HG03139 (cell line): ENCODE data around the gene EMD.

Source experiments
- ATAC-seq: cut with Tn5 transposase; IDR thresholded peaks from one replicate; pipeline ENCODE4 v1.9.1; 2021; ENCODE audit not compliant: unreplicated experiment

Gene EMD

GRCh38 chrX:154412468-154412867 lies 33.4 kb downstream of the EMD start:
- ATAC-seq, result no peak

DNA sequence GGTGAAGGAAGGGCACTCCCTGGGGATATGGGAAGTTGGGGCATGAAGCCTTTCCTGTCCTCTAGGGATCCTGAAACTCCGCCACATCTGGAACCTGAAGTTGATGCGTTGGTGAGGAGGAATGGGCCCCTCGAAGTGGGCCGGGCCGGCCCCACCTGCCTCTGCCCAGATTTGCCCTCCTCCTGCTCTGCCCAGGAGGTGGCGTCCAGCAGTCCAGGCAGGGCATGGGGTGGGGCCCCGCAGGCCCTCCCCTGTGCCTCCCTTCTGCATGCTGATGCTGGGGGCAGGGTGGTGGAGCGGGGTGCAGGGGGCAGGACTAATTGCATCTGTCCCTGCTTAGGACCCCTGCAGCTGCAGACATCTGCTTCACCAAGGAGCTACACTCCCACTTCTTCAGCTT lies 34.0 kb downstream of the EMD start:
- ATAC-seq, result no peak

GRCh38 chrX:154417157-154417556 lies 38.1 kb downstream of the EMD start:
- no peak for ATAC-seq

DNA sequence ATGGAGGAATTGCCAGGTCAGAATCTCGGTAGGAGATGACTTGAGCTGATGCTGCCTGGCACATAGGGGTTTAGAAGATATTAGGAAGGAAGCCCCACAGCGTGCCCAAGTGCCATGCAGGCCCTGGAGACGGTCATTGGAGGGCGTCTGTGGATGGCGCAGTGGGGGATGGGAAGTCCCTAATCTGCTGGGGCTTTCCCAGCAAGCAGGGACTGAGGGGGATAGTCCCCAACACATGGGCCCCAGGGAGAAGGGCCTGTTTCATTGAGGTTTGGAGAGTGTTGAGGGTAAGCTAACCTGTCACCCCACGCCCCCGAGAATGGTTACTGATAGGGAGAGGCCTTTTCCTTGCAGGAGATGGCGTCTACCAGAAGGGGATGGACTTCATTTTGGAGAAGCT lies 40.1 kb downstream of the EMD start:
- no peak for ATAC-seq

GRCh38 chrX:154419688-154420401 lies 40.8 kb downstream of the EMD start:
- no peak for ATAC-seq

DNA sequence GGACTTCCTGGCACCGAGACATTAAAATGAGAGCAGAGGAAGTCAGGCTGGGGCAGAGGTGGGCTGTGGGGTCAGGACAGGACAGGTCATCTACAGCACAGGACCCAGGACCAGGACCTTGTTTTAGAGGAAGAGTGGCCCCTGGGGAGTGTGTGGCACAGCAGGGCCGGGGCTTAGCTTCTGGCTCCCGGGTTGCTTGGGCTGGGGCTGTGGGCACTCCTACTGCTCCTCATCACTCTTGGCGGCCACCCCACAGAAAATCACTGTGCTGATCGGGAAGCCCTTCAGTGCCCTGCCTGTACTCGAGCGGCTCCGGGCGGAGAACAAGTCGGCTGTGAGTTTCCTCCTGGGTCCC lies 41.3 kb downstream of the EMD start:
- no peak for ATAC-seq

DNA sequence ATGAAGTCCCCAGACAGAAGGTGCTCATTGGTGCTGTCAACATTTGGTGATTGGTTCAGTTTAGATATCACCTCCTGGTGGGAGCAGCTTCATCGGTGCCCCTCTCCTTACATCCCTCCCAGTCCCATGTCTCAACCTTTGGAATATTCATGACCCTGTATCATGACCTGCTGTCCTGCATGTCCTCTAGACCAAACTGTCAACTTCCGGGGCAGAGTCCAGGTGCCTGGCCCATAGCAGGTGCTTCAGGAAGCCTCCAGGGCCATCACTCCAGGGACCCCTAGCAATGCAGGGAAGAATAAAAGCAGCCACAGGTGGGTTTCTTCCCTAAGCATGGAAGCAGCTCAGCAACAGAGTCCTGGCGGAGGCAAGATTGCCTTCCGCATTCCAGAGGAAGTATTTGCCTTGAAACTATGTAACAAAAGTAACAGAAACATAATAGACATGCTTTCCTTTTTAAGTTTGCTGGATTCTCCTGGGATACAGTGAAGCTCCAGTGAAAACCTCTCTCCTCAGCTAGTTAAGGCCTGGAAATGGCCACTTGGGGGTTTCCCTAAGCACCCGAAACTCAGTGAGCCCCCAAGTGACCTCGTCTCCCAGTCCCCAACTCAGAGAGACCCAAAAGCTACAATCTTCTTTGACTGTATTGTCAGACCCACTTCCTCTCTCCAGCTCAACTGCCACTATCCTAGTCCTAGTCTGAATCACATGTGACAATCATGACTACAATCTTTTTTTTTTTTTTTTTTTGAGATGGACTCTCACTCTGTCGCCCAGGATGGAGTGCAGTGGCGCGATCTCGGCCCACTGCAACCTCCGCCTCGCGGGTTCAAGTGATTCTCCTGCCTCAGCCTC lies 48.0 kb downstream of the EMD start:
- no peak for ATAC-seq

DNA sequence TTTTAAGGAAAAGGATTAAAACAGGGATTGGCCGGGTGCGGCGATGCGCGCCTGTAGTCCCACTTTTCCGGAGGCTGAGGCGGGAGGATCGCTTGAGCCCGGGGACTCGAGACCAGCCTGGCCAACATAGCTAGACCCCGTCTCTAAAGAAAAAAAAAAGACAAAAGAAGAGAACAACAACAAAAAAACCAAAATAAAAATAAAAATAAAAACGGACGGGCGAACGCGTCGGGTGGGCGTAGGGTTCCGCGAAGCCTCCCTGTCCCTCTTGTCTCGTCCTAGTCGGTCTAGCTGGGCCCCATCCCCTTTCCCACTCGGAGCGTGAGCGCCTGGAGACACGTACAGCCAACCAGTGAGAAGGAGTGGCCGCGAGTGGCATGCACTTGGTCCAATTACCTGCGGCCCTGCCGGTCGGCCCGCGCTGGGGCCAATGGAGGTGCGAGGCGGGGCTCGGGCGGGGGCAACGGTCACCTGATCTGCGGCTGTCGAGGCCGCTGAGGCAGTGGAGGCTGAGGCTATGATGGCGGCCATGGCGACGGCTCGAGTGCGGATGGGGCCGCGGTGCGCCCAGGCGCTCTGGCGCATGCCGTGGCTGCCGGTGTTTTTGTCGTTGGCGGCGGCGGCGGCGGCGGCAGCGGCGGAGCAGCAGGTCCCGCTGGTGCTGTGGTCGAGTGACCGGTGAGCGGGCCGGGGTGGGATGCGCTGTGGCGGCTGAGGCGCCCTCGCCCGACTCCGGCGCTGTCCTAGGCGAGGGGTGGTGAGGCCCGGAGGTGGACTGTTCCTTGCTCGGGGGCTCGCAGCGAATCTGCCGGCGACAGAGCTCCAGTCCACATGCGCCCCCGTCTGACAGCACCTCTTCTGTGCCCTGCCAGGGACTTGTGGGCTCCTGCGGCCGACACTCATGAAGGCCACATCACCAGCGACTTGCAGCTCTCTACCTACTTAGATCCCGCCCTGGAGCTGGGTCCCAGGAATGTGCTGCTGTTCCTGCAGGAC lies 49.4 kb downstream of the EMD start, which contains the start of gene ATP6AP1:
ATP6AP1 (plus strand) TSS at position 502 of the 996 bp plus-strand sequence; CDS start at position 518, 16 bp downstream.
- ATAC-seq, result peak; percentile 95

DNA sequence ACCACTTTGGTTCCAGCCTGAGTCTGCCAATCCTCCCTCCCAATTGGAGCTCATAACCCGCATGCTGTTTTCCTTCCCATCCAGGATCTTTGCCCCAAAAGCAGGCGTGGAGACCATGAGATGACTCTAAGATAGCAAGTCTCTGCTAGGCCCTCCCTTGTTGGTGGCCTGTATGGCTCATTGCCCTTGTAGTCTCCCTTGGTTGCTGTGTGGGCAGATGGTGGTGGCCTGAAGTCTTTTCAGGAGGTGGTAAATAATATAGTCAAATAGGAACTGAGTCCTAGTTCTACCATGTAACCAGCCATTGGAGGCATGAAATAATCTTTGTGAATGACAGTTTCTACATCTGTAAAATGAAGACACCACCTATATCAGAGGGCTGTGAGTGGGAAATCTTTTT lies 50.6 kb downstream of the EMD start:
- no peak for ATAC-seq

DNA sequence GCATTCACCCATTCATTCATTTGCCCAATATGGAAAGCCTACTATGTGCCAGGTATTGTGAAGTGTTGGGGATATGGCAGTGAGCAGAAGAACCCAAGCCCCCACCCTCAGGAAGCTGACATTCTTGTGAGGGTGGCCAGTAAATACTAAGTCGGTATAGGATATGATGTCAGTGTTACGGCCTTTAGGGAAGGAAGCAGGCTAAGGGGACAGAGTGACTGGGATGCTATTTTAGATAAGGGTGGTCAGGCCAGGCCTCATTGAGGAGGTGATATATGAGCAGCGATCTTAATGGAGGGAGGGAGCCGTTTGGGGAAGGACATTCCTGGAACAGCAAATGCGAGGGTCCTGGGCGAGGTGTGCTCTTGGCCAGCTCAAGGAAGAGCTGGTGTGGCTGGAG lies 51.4 kb downstream of the EMD start:
- no peak for ATAC-seq

- no peak for ATAC-seq
Observed at GRCh38 chrX:154430916-154431315, 51.8 kb downstream of the EMD start.
